HEK293 (cell line): Measurements from ENCODE around the gene STK39.

ENCODE experiments used
- REPIN1 ChIP-seq: fragments of 450-650 bp; formaldehyde crosslinking; IDR thresholded peaks from 2 replicates; pipeline ENCODE4 v1.5.1; 2017; ENCODE audit warnings: missing biosample characterization, missing genetic modification characterization, low read depth
- SALL2 ChIP-seq: fragments of 450-650 bp; formaldehyde crosslinking; IDR thresholded peaks from 2 replicates; pipeline ENCODE4 v1.5.0; 2017; ENCODE audit warnings: missing biosample characterization, mild to moderate bottlenecking, missing genetic modification characterization, borderline replicate concordance
- SP2 ChIP-seq: fragments of 450-650 bp; formaldehyde crosslinking; IDR thresholded peaks from 2 replicates; pipeline ENCODE4 v1.5.1; 2016; ENCODE audit warnings: missing biosample characterization, missing genetic modification characterization
- TCF7L2 ChIP-seq: IDR thresholded peaks from 2 replicates; pipeline ENCODE4 v1.6.1; 2011; ENCODE audit warnings: low read depth, mild to moderate bottlenecking, inconsistent platforms, low read length, moderate library complexity, borderline replicate concordance
- ZBTB17 ChIP-seq: fragments of 450-650 bp; formaldehyde crosslinking; IDR thresholded peaks from 2 replicates; pipeline ENCODE4 v1.5.1; 2016; ENCODE audit warnings: missing biosample characterization, missing genetic modification characterization
- ZNF394 ChIP-seq: fragments of 450-650 bp; formaldehyde crosslinking; IDR thresholded peaks from 2 replicates; pipeline ENCODE4 v1.5.1; 2016; ENCODE audit warnings: missing biosample characterization, missing genetic modification characterization, mild to moderate bottlenecking, moderate library complexity, borderline replicate concordance
- TF ChIP-seq, protein P1 (sequence below): fragments of 450-650 bp; formaldehyde crosslinking; IDR thresholded peaks from 2 replicates; pipeline ENCODE4 v1.5.1; 2016; ENCODE audit warnings: missing biosample characterization, missing genetic modification characterization
- TF ChIP-seq, protein P2 (sequence below): fragments of 450-650 bp; formaldehyde crosslinking; IDR thresholded peaks from 2 replicates; pipeline ENCODE4 v1.5.1; 2016; ENCODE audit warnings: missing biosample characterization, missing genetic modification characterization

DNA sequence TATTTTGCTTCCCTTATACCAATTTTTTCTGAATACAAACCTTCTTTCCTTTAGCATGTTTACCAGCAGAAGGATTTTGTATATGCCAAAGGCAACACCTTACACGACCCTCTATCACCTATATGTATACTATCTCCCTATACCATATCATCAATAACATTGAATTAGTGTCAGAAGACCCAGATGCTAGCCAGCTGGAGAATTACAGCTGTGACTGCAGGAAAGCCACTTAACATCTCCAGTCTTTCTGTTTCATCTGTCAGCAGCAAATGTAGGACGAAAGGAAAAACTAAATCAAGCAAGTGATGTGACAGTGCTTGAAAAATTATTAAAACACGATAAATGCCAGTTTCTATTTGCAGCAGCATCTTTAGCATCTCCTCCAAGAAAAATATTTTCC is 193.7 kb downstream of the STK39 start:
- no peak for TF ChIP-seq TCF7L2
- TF ChIP-seq SALL2: no peak
- TF ChIP-seq, protein P1, sequence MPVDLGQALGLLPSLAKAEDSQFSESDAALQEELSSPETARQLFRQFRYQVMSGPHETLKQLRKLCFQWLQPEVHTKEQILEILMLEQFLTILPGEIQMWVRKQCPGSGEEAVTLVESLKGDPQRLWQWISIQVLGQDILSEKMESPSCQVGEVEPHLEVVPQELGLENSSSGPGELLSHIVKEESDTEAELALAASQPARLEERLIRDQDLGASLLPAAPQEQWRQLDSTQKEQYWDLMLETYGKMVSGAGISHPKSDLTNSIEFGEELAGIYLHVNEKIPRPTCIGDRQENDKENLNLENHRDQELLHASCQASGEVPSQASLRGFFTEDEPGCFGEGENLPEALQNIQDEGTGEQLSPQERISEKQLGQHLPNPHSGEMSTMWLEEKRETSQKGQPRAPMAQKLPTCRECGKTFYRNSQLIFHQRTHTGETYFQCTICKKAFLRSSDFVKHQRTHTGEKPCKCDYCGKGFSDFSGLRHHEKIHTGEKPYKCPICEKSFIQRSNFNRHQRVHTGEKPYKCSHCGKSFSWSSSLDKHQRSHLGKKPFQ (tag by site-specific recombination): no peak
- TF ChIP-seq, protein P2, sequence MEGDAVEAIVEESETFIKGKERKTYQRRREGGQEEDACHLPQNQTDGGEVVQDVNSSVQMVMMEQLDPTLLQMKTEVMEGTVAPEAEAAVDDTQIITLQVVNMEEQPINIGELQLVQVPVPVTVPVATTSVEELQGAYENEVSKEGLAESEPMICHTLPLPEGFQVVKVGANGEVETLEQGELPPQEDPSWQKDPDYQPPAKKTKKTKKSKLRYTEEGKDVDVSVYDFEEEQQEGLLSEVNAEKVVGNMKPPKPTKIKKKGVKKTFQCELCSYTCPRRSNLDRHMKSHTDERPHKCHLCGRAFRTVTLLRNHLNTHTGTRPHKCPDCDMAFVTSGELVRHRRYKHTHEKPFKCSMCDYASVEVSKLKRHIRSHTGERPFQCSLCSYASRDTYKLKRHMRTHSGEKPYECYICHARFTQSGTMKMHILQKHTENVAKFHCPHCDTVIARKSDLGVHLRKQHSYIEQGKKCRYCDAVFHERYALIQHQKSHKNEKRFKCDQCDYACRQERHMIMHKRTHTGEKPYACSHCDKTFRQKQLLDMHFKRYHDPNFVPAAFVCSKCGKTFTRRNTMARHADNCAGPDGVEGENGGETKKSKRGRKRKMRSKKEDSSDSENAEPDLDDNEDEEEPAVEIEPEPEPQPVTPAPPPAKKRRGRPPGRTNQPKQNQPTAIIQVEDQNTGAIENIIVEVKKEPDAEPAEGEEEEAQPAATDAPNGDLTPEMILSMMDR (tag by site-specific recombination): no peak
- TF ChIP-seq SP2 (tag by site-specific recombination): no peak
- TF ChIP-seq REPIN1 (tag by site-specific recombination): no peak
- no peak for TF ChIP-seq ZNF394
- no peak for TF ChIP-seq ZBTB17 (tag by site-specific recombination)
